A549 (cell line): Measurements from ENCODE around the gene OR6A2. TPM values are rescaled to one million over a fixed set of nuclear protein-coding genes. Genes with fewer than 3 reads are reported as not detected.

ENCODE experiments used
- ATAC-seq, 2 experiments: fragments of 200-7000 bp in 1 of 2; fragments of >200 bp in 1 of 2; cut with Nextera tagmentation in 1 of 2; cut with Tn5 transposase in 1 of 2; 3 replicates each; pipeline versions ENCODE4 v1.8.0 to v1.9.1; 2018 to 2020; ENCODE audit warnings: mild to moderate bottlenecking in 1 of 2, moderate library complexity in 1 of 2
- CTCF ChIA-PET: fragments of 300-600 bp; sonication (Branson Sonifier 250); formaldehyde crosslinking; extraction: SDS; loops from one replicate; lab custom pipeline; 2021; ENCODE audit warnings: antibody characterized with exemption, inconsistent platforms; lab: Yijun Ruan, JAX
- POLR2A ChIA-PET: fragments of 350-600 bp; formaldehyde crosslinking; extraction: SDS; loops from one replicate; lab custom pipeline; 2021; ENCODE audit warnings: antibody characterized with exemption, inconsistent platforms; lab: Yijun Ruan, JAX
- DNase-seq, 2 experiments: peaks; one replicate each; pipeline versions ENCODE4 v3.0.0 to v3.0.0-alpha.2; 2011 to 2016; ENCODE audit warnings: low read depth in 1 of 2, low spot score in 1 of 2
- FAIRE-seq: peaks from 2 replicates; lab custom pipeline; 2011; peaks lifted over from hg19 to GRCh38; lab: Jason Lieb, UNC
- H3K27ac ChIP-seq, 2 experiments: fragments of >200 bp; sonication (Bioruptor Twin); formaldehyde crosslinking; 3 replicates each; pipeline ENCODE4 v1.5.1; 2016 to 2017
- H3K4me1 ChIP-seq: fragments of >200 bp; sonication (Bioruptor Twin); formaldehyde crosslinking; 3 replicates; pipeline ENCODE4 v1.6.1; 2016
- H3K4me2 ChIP-seq: fragments of >200 bp; sonication (Bioruptor Twin); formaldehyde crosslinking; 3 replicates; pipeline ENCODE4 v1.6.1; 2016
- H3K4me3 ChIP-seq: fragments of >200 bp; sonication (Bioruptor Twin); formaldehyde crosslinking; 3 replicates; pipeline ENCODE4 v1.5.1; 2016
- H3K9me3 ChIP-seq: fragments of >200 bp; sonication (Bioruptor Twin); formaldehyde crosslinking; 3 replicates; pipeline ENCODE4 v1.6.1; 2016
- EHF ChIP-seq: fragments of 250-450 bp; sonication (Bioruptor Pico); IDR thresholded peaks from 2 replicates; pipeline ENCODE4 v1.5.0; 2020; ENCODE audit warnings: mild to moderate bottlenecking
- EHMT2 ChIP-seq: fragments of 200-600 bp; sonication (generic); IDR thresholded peaks from 2 replicates; pipeline ENCODE4 v1.6.1; 2016; ENCODE audit warnings: antibody characterized with exemption, low read depth, mild to moderate bottlenecking, moderate library complexity
- EP300 ChIP-seq, 2 experiments: fragments of >200 bp; sonication (Bioruptor Twin); formaldehyde crosslinking; IDR thresholded peaks; 2 replicates in 1 of 2; 3 replicates in 1 of 2; pipeline ENCODE4 v1.6.1; 2016 to 2017
- FOSL2 ChIP-seq, 2 experiments: fragments of 450-650 bp in 1 of 2; fragments of >200 bp in 1 of 2; sonication (Bioruptor Twin) in 1 of 2; formaldehyde crosslinking; IDR thresholded peaks; 2 replicates each; pipeline versions ENCODE4 v1.5.0 to v1.6.1; 2016 to 2020; ENCODE audit warnings: mild to moderate bottlenecking in 1 of 2, moderate library complexity in 1 of 2
- FOXS1 ChIP-seq: fragments of 250-450 bp; sonication (Bioruptor Pico); IDR thresholded peaks from 2 replicates; pipeline ENCODE4 v1.5.0; 2020; ENCODE audit warnings: mild to moderate bottlenecking, moderate library complexity
- HDAC2 ChIP-seq: fragments of 200-600 bp; sonication (generic); IDR thresholded peaks from 2 replicates; pipeline ENCODE4 v1.6.1; 2016
- HOXA7 ChIP-seq: fragments of 250-450 bp; sonication (Bioruptor Pico); IDR thresholded peaks from 2 replicates; pipeline ENCODE4 v1.5.0; 2020; ENCODE audit warnings: mild to moderate bottlenecking, moderate library complexity
- KDM1A ChIP-seq: fragments of 200-600 bp; sonication (generic); IDR thresholded peaks from 2 replicates; pipeline ENCODE4 v1.6.1; 2016; ENCODE audit warnings: low read depth, mild to moderate bottlenecking
- MAZ ChIP-seq: fragments of 150-350 bp; IDR thresholded peaks from 2 replicates; pipeline ENCODE4 v1.6.1; 2014; ENCODE audit warnings: antibody characterized with exemption, low read depth, low read length, borderline replicate concordance
- MYC ChIP-seq: IDR thresholded peaks from 2 replicates; pipeline ENCODE4 v1.6.1; 2012; ENCODE audit warnings: mild to moderate bottlenecking, inconsistent platforms, low read length, improper control_type of control experiment, borderline replicate concordance
- PHF8 ChIP-seq: fragments of 200-600 bp; sonication (generic); IDR thresholded peaks from 2 replicates; pipeline ENCODE4 v1.6.1; 2016; ENCODE audit warnings: low read depth, mild to moderate bottlenecking, antibody characterized with exemption, moderate library complexity, borderline replicate concordance
- RARB ChIP-seq: fragments of 250-450 bp; sonication (Bioruptor Pico); IDR thresholded peaks from 2 replicates; pipeline ENCODE4 v1.8.0; 2021; ENCODE audit warnings: mild to moderate bottlenecking, moderate library complexity
- RCOR1 ChIP-seq: fragments of 150-350 bp; IDR thresholded peaks from 2 replicates; pipeline ENCODE4 v1.6.1; 2014; ENCODE audit warnings: antibody characterized with exemption, low read length, low read depth
- RNF2 ChIP-seq: fragments of 200-600 bp; sonication (generic); IDR thresholded peaks from 2 replicates; pipeline ENCODE4 v1.6.1; 2016; ENCODE audit warnings: low read depth, mild to moderate bottlenecking, antibody characterized with exemption, moderate library complexity, borderline replicate concordance
- SMC3 ChIP-seq: fragments of >200 bp; sonication (Bioruptor Twin); formaldehyde crosslinking; IDR thresholded peaks from 3 replicates; pipeline ENCODE4 v1.6.1; 2018; ENCODE audit warnings: inconsistent platforms
- TFCP2L1 ChIP-seq: fragments of 250-450 bp; sonication (Bioruptor Pico); IDR thresholded peaks from 2 replicates; pipeline ENCODE4 v1.5.0; 2021; ENCODE audit warnings: mild to moderate bottlenecking
- ZNF302 ChIP-seq: fragments of 250-450 bp; sonication (Bioruptor Pico); IDR thresholded peaks from 2 replicates; pipeline ENCODE4 v1.9.0; 2021; ENCODE audit warnings: inconsistent platforms, mild to moderate bottlenecking, moderate library complexity
- ZSCAN20 ChIP-seq: fragments of 250-450 bp; sonication (Bioruptor Pico); IDR thresholded peaks from 2 replicates; pipeline ENCODE4 v1.8.0; 2022; ENCODE audit warnings: mild to moderate bottlenecking, moderate library complexity
- WGBS: methylation state at CpG from one replicate; pipeline ENCODE4 v1.1.6; 2017; ENCODE audit errors: missing lambda C conversion rate; 5-methylcytosine and 5-hydroxymethylcytosine counted together
- polyA plus RNA-seq, 4 experiments: library from polyadenylated mRNA; depleted of rRNA in 3 of 4; stranded (reverse); fragments of >200 nt; fragmentation: RNase III in 1 of 4; extraction: RNeasy Plus Mini Kit Qiagen cat#74134 plus additional on column Dnase treatment in 1 of 4; gene quantifications; 2 replicates in 3 of 4; 3 replicates in 1 of 4; pipeline ENCODE4 v1.2.3, GENCODE V29; 2011 to 2017
- TF ChIP-seq, protein P1 (sequence below): fragments of 450-650 bp; IDR thresholded peaks from 2 replicates; pipeline ENCODE4 v1.6.1; 2014; ENCODE audit warnings: antibody characterized with exemption
- TF ChIP-seq, protein P2 (sequence below): IDR thresholded peaks from 2 replicates; pipeline ENCODE4 v1.6.1; 2012; ENCODE audit warnings: low read depth, borderline replicate concordance
- TF ChIP-seq, protein P3 (sequence below): IDR thresholded peaks from 2 replicates; pipeline ENCODE4 v1.6.1; 2012
- TF ChIP-seq, protein P4 (sequence below): fragments of 150-350 bp; IDR thresholded peaks from 2 replicates; pipeline ENCODE4 v1.6.1; 2014; ENCODE audit warnings: low read depth, mild to moderate bottlenecking, low read length
- TF ChIP-seq, protein P5 (sequence below): fragments of 250-450 bp; sonication (Bioruptor Pico); IDR thresholded peaks from 2 replicates; pipeline ENCODE4 v1.5.0; 2021; ENCODE audit warnings: mild to moderate bottlenecking, moderate library complexity, borderline replicate concordance
- TF ChIP-seq, protein P6 (sequence below): fragments of >200 bp; sonication (Bioruptor Twin); formaldehyde crosslinking; IDR thresholded peaks from 3 replicates; pipeline ENCODE4 v1.5.1; 2016
- TF ChIP-seq, protein P7 (sequence below): IDR thresholded peaks from 2 replicates; pipeline ENCODE4 v1.6.1; 2012

OR6A2 gene
- polyA plus RNA-seq, 2 of the 4 experiments (the other 2 are of a cell fraction): 0.01 TPM; not detected in 1

DNA sequence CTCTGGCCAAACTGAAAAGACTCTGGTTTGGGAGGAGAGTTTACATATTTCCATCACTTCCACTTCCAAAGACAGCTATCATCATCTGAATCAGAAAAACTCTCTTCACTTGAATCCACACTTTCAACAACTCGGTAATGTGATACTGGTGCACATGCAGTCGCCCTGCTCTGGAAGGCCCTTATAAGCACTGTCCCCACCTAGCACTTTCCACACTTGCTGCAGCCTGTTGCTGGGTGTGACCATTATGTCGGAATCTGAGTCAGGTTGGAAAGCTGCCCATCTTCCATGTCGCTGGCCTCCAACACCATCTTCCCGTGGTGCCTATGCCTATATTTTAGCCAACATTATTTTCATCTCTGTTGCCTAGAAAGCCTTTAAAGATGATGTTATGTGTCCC, 44.9 kb upstream of the OR6A2 start:
- ATAC-seq (no peak), DNase-seq (no peak), FAIRE-seq (no peak)
- 29% methylated on average over 5 of the region's 5 CpGs for WGBS
- H3K4me3 ChIP-seq: no peak overlapping the region
- H3K9me3 ChIP-seq: no peaks in the 10 kb centered on the region
- ChIA-PET CTCF (no interaction called here), POLR2A (no interaction called here)
- H3K4me2 ChIP-seq: no peak overlapping the region
- H3K4me1 ChIP-seq: no peaks in the 10 kb centered on the region
- TF ChIP-seq HOXA7 (no peak), MYC (no peak), PHF8 (no peak), EP300 (IDR thresholded peaks at IDR 0.05) (no peak), FOXS1 (CRISPR knock-in tag) (no peak), EHF (no peak), EHMT2 (no peak), KDM1A (no peak), ZNF302 (CRISPR knock-in tag) (no peak), RCOR1 (no peak), ZSCAN20 (no peak), RARB (CRISPR knock-in tag) (no peak), FOSL2 (IDR thresholded peaks at IDR 0.05) (no peak), FOSL2 (CRISPR knock-in tag; IDR thresholded peaks at IDR 0.05) (no peak), TFCP2L1 (CRISPR knock-in tag) (no peak), HDAC2 (no peak), SMC3 (no peak)
- TF ChIP-seq, protein P1, sequence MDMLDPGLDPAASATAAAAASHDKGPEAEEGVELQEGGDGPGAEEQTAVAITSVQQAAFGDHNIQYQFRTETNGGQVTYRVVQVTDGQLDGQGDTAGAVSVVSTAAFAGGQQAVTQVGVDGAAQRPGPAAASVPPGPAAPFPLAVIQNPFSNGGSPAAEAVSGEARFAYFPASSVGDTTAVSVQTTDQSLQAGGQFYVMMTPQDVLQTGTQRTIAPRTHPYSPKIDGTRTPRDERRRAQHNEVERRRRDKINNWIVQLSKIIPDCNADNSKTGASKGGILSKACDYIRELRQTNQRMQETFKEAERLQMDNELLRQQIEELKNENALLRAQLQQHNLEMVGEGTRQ: no peak
- TF ChIP-seq, protein P2, sequence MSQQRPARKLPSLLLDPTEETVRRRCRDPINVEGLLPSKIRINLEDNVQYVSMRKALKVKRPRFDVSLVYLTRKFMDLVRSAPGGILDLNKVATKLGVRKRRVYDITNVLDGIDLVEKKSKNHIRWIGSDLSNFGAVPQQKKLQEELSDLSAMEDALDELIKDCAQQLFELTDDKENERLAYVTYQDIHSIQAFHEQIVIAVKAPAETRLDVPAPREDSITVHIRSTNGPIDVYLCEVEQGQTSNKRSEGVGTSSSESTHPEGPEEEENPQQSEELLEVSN: no peak
- H3K27ac ChIP-seq: no peak overlapping the region

DNA sequence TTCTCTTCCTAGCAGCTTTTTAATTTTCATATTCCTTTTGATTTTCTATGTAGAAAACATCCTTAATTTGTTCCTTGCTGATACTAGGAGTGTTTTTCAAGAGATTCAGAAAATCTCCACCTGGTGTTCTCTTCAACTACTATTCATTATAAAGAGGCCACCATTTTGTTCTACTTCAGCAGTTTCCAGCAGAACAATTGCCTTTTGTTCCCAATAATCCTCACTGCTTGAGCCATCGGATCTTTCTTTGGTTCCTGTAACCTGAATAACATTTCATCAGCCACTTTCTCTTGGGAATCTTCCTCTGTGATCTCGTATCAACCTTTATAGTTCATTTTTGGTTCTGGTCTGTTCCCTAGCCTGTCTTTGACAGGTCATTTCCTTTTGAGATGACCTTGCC, 44.2 kb upstream of the OR6A2 start:
- Histone ChIP-seq H3K27ac (no peak overlapping the region), H3K4me1 (no peaks in the 10 kb centered on the region), H3K4me3 (no peak overlapping the region), H3K9me3 (no peaks in the 10 kb centered on the region), H3K4me2 (no peak overlapping the region)
- TF ChIP-seq, protein P3, sequence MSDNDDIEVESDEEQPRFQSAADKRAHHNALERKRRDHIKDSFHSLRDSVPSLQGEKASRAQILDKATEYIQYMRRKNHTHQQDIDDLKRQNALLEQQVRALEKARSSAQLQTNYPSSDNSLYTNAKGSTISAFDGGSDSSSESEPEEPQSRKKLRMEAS: no peak
- no peak for TF ChIP-seq TFCP2L1 (CRISPR knock-in tag)
- TF ChIP-seq, protein P4, sequence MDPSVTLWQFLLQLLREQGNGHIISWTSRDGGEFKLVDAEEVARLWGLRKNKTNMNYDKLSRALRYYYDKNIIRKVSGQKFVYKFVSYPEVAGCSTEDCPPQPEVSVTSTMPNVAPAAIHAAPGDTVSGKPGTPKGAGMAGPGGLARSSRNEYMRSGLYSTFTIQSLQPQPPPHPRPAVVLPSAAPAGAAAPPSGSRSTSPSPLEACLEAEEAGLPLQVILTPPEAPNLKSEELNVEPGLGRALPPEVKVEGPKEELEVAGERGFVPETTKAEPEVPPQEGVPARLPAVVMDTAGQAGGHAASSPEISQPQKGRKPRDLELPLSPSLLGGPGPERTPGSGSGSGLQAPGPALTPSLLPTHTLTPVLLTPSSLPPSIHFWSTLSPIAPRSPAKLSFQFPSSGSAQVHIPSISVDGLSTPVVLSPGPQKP: no peak
- no peak for TF ChIP-seq ZNF302 (CRISPR knock-in tag)
- TF ChIP-seq, protein P5, sequence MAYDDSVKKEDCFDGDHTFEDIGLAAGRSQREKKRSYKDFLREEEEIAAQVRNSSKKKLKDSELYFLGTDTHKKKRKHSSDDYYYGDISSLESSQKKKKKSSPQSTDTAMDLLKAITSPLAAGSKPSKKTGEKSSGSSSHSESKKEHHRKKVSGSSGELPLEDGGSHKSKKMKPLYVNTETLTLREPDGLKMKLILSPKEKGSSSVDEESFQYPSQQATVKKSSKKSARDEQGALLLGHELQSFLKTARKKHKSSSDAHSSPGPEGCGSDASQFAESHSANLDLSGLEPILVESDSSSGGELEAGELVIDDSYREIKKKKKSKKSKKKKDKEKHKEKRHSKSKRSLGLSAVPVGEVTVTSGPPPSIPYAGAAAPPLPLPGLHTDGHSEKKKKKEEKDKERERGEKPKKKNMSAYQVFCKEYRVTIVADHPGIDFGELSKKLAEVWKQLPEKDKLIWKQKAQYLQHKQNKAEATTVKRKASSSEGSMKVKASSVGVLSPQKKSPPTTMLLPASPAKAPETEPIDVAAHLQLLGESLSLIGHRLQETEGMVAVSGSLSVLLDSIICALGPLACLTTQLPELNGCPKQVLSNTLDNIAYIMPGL (CRISPR knock-in tag): no peak
- no peak for TF ChIP-seq EHF
- TF ChIP-seq, protein P6, sequence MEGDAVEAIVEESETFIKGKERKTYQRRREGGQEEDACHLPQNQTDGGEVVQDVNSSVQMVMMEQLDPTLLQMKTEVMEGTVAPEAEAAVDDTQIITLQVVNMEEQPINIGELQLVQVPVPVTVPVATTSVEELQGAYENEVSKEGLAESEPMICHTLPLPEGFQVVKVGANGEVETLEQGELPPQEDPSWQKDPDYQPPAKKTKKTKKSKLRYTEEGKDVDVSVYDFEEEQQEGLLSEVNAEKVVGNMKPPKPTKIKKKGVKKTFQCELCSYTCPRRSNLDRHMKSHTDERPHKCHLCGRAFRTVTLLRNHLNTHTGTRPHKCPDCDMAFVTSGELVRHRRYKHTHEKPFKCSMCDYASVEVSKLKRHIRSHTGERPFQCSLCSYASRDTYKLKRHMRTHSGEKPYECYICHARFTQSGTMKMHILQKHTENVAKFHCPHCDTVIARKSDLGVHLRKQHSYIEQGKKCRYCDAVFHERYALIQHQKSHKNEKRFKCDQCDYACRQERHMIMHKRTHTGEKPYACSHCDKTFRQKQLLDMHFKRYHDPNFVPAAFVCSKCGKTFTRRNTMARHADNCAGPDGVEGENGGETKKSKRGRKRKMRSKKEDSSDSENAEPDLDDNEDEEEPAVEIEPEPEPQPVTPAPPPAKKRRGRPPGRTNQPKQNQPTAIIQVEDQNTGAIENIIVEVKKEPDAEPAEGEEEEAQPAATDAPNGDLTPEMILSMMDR: no peak
- TF ChIP-seq RNF2: no peak
- TF ChIP-seq MAZ: no peak
- TF ChIP-seq, protein P7, sequence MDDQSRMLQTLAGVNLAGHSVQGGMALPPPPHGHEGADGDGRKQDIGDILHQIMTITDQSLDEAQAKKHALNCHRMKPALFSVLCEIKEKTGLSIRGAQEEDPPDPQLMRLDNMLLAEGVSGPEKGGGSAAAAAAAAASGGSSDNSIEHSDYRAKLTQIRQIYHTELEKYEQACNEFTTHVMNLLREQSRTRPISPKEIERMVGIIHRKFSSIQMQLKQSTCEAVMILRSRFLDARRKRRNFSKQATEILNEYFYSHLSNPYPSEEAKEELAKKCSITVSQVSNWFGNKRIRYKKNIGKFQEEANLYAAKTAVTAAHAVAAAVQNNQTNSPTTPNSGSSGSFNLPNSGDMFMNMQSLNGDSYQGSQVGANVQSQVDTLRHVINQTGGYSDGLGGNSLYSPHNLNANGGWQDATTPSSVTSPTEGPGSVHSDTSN: no peak
- CTCF ChIA-PET: no interaction called here
- no peak for FAIRE-seq
- no peak for DNase-seq
- no peak for ATAC-seq
- POLR2A ChIA-PET: no interaction called here
- WGBS: 3% methylated on average over 2 of the region's 2 CpGs
